HEK293 (cell line): ENCODE data around the gene LSS.

Experiments
- CTCF ChIA-PET: fragments of 350-600 bp; formaldehyde crosslinking; extraction: SDS; loops from one replicate; lab custom pipeline; 2021; ENCODE audit warnings: antibody characterized with exemption; lab: Yijun Ruan, JAX
- POLR2A ChIA-PET: fragments of 300-600 bp; formaldehyde crosslinking; extraction: SDS; loops from one replicate; lab custom pipeline; 2020; ENCODE audit warnings: antibody characterized with exemption, inconsistent platforms; lab: Yijun Ruan, JAX
- H3K27ac ChIP-seq: fragments of 200-500 bp; sonication (Bioruptor generic); 2 replicates; pipeline ENCODE4 v1.5.1; 2014; ENCODE audit warnings: low read depth, low read length, control low read depth, inconsistent platforms; ENCODE audit errors: extremely low read depth
- H3K36me3 ChIP-seq, 2 experiments: fragments of 200-500 bp in 1 of 2; sonication (Bioruptor generic) in 1 of 2; 1 replicate in 1 of 2; 2 replicates in 1 of 2; pipeline ENCODE4 v1.5.1; 2014 to 2017; ENCODE audit warnings: inconsistent platforms in 2 of 2, low read length in 2 of 2; ENCODE audit not compliant: control insufficient read depth in 2 of 2, insufficient read depth in 1 of 2
- H3K4me1 ChIP-seq: fragments of 200-500 bp; sonication (Bioruptor generic); 2 replicates; pipeline ENCODE4 v1.5.1; 2014; ENCODE audit warnings: mild to moderate bottlenecking, low read length, inconsistent platforms; ENCODE audit not compliant: control insufficient read depth, insufficient read depth
- H3K4me3 ChIP-seq: 2 replicates; pipeline ENCODE4 v1.5.1; 2011; ENCODE audit warnings: low read depth, mild to moderate bottlenecking, control low read depth, low read length, moderate library complexity
- H3K9me3 ChIP-seq: fragments of 200-500 bp; sonication (Bioruptor generic); 2 replicates; pipeline ENCODE4 v1.5.1; 2014; ENCODE audit warnings: low read depth, low read length, inconsistent platforms; ENCODE audit not compliant: control insufficient read depth, insufficient read depth
- EGR2 ChIP-seq: fragments of 450-650 bp; formaldehyde crosslinking; IDR thresholded peaks from 2 replicates; pipeline ENCODE4 v1.5.1; 2016; ENCODE audit warnings: low read depth, missing biosample characterization, missing genetic modification characterization
- GLIS1 ChIP-seq: fragments of 450-650 bp; formaldehyde crosslinking; IDR thresholded peaks from 2 replicates; pipeline ENCODE4 v1.5.1; 2016; ENCODE audit warnings: missing biosample characterization, missing genetic modification characterization
- HOXA7 ChIP-seq: sonication (generic); formaldehyde crosslinking; IDR thresholded peaks from 2 replicates; pipeline ENCODE4 v1.8.1; 2022; ENCODE audit warnings: missing genetic modification reagents, borderline replicate concordance
- KLF1 ChIP-seq: fragments of 450-650 bp; formaldehyde crosslinking; IDR thresholded peaks from 2 replicates; pipeline ENCODE4 v1.5.1; 2016; ENCODE audit warnings: missing biosample characterization, missing genetic modification characterization
- KLF17 ChIP-seq: fragments of 450-650 bp; formaldehyde crosslinking; IDR thresholded peaks from 2 replicates; pipeline ENCODE4 v1.5.1; 2016; ENCODE audit warnings: missing biosample characterization, missing genetic modification characterization
- OSR2 ChIP-seq: fragments of 450-650 bp; formaldehyde crosslinking; IDR thresholded peaks from 2 replicates; pipeline ENCODE4 v1.5.1; 2016; ENCODE audit warnings: missing biosample characterization, missing genetic modification characterization
- REST ChIP-seq: fragments of 450-650 bp; formaldehyde crosslinking; IDR thresholded peaks from 2 replicates; pipeline ENCODE4 v1.5.1; 2016; ENCODE audit warnings: missing biosample characterization, missing genetic modification characterization
- TRIM28 ChIP-seq: IDR thresholded peaks from 2 replicates; pipeline ENCODE4 v1.6.1; 2011; ENCODE audit warnings: low read length, control low read depth, borderline replicate concordance
- ZFHX2 ChIP-seq: fragments of 450-650 bp; formaldehyde crosslinking; conservative IDR thresholded peaks from 2 replicates; pipeline ENCODE4 v1.5.1; 2016; ENCODE audit warnings: missing biosample characterization, missing genetic modification characterization
- ZIC2 ChIP-seq: fragments of 450-650 bp; formaldehyde crosslinking; IDR thresholded peaks from 2 replicates; pipeline ENCODE4 v1.5.1; 2016; ENCODE audit warnings: missing biosample characterization, missing genetic modification characterization
- ZNF112 ChIP-seq: fragments of 450-650 bp; formaldehyde crosslinking; IDR thresholded peaks from 2 replicates; pipeline ENCODE4 v1.5.0; 2017; ENCODE audit warnings: missing biosample characterization, missing genetic modification characterization
- ZNF18 ChIP-seq: fragments of 450-650 bp; formaldehyde crosslinking; IDR thresholded peaks from 2 replicates; pipeline ENCODE4 v1.5.1; 2016; ENCODE audit warnings: missing biosample characterization, missing genetic modification characterization
- ZNF184 ChIP-seq: fragments of 450-650 bp; IDR thresholded peaks from 2 replicates; pipeline ENCODE4 v1.5.1; 2018; ENCODE audit warnings: missing biosample characterization, mild to moderate bottlenecking, missing genetic modification characterization
- ZNF214 ChIP-seq: fragments of 450-650 bp; formaldehyde crosslinking; IDR thresholded peaks from 2 replicates; pipeline ENCODE4 v1.5.1; 2017; ENCODE audit warnings: missing biosample characterization, mild to moderate bottlenecking, missing genetic modification characterization, borderline replicate concordance
- ZNF223 ChIP-seq: fragments of 450-650 bp; formaldehyde crosslinking; IDR thresholded peaks from 2 replicates; pipeline ENCODE4 v1.5.1; 2016; ENCODE audit warnings: missing biosample characterization, missing genetic modification characterization
- ZNF366 ChIP-seq: fragments of 450-650 bp; formaldehyde crosslinking; conservative IDR thresholded peaks from 2 replicates; pipeline ENCODE4 v1.5.1; 2016; ENCODE audit warnings: missing biosample characterization, missing genetic modification characterization
- ZNF513 ChIP-seq: fragments of 450-650 bp; IDR thresholded peaks from 2 replicates; pipeline ENCODE4 v1.5.1; 2018; ENCODE audit warnings: missing biosample characterization, missing genetic modification characterization
- ZNF600 ChIP-seq: fragments of 450-650 bp; formaldehyde crosslinking; IDR thresholded peaks from 2 replicates; pipeline ENCODE4 v1.5.1; 2016; ENCODE audit warnings: missing biosample characterization, missing genetic modification characterization
- ZNF777 ChIP-seq: fragments of 450-650 bp; formaldehyde crosslinking; IDR thresholded peaks from 2 replicates; pipeline ENCODE4 v1.5.1; 2017; ENCODE audit warnings: missing biosample characterization, missing genetic modification characterization, borderline replicate concordance
- ZNF830 ChIP-seq: fragments of 450-650 bp; IDR thresholded peaks from 2 replicates; pipeline ENCODE4 v1.5.0; 2018; ENCODE audit warnings: missing biosample characterization, missing genetic modification characterization, low read depth, mild to moderate bottlenecking, moderate library complexity

The LSS gene

GRCh38 chr21:46189959-46190490, 38.5 kb downstream of the LSS start:
- ChIA-PET POLR2A (interaction anchor here (1.2 kb wide), 1 partner anchor 37 kb away, joined by 3 read pairs; no protein-coding TSS in a partner anchor), CTCF (interaction anchor here (1.5 kb wide), 1 partner anchor 47 kb away, joined by 6 read pairs; no protein-coding TSS in a partner anchor)
- Histone ChIP-seq H3K9me3 (no peaks in the 10 kb centered on the region), H3K27ac (no peak overlapping the region), H3K4me1 (peaks cover 9% of the 10 kb centered on the region), H3K36me3 (peaks cover 4 to 36% of the 10 kb centered on the region in 2 experiments; a peak in 1 of 3 replicates), H3K4me3 (no peak overlapping the region)
- TF ChIP-seq ZNF830 (tag by site-specific recombination) (no peak), ZNF777 (tag by site-specific recombination) (no peak), HOXA7 (CRISPR knock-in tag) (no peak), ZNF184 (tag by site-specific recombination) (no peak)

- CTCF ChIA-PET: interaction anchor here (0.5 to 1.5 kb wide), 2 partner anchors 38 to 46 kb away, joined by 6 to 7 read pairs; no protein-coding TSS in a partner anchor
- Histone ChIP-seq H3K4me1 (peaks cover 9% of the 10 kb centered on the region), H3K27ac (no peak overlapping the region), H3K4me3 (no peak overlapping the region), H3K9me3 (no peaks in the 10 kb centered on the region), H3K36me3 (peaks cover 4 to 30% of the 10 kb centered on the region in 2 experiments; a peak in 1 of 3 replicates)
- POLR2A ChIA-PET: no interaction called here
- TF ChIP-seq TRIM28 (no peak), EGR2 (tag by site-specific recombination) (0 out of 2 replicates have a peak, but pooled peaks have one; percentile 36), ZIC2 (tag by site-specific recombination) (peak; percentile 62), KLF17 (tag by site-specific recombination) (peak; percentile 51), ZFHX2 (tag by site-specific recombination) (peak; percentile 51; the same call in 1 of the 2 replicates), ZNF366 (tag by site-specific recombination) (no peak), GLIS1 (tag by site-specific recombination) (peak; percentile 72), ZNF600 (tag by site-specific recombination) (peak; percentile 39; the same call in 1 of the 2 replicates), ZNF214 (tag by site-specific recombination) (no peak), OSR2 (tag by site-specific recombination) (peak; percentile 48; the same call in 1 of the 2 replicates), KLF1 (peak; percentile 62), ZNF223 (tag by site-specific recombination) (no peak)
Measured at GRCh38 chr21:46189213-46189958, 39.2 kb downstream of the LSS start.

GRCh38 chr21:46188226-46189212, 40.1 kb downstream of the LSS start:
- CTCF ChIA-PET: interaction anchor here (0.5 to 2.0 kb wide), 5 partner anchors 10 to 45 kb away, joined by 4 to 8 read pairs (median 5); no protein-coding TSS in a partner anchor
- Histone ChIP-seq H3K27ac (no peak overlapping the region), H3K9me3 (no peaks in the 10 kb centered on the region), H3K4me1 (peaks cover 9% of the 10 kb centered on the region), H3K4me3 (no peak overlapping the region), H3K36me3 (peaks cover 0 to 21% of the 10 kb centered on the region in 2 experiments; a peak in 1 of 3 replicates)
- POLR2A ChIA-PET: no interaction called here
- no peak for TF ChIP-seq ZIC2 (tag by site-specific recombination)
- no peak for TF ChIP-seq REST (tag by site-specific recombination)
- no peak for TF ChIP-seq ZNF513 (tag by site-specific recombination)
- TF ChIP-seq KLF1: no peak
- TF ChIP-seq ZNF18 (tag by site-specific recombination): no peak
- no peak for TF ChIP-seq ZNF112
